Prostate gland (tissue), 2 donors: ENCODE results near the gene NPY1R.

Experiments
- CTCF ChIP-seq, 4 experiments: fragments of 200-600 bp in 2 of 4; fragments of 450-650 bp in 2 of 4; sonication (generic) in 2 of 4; IDR thresholded peaks; 1 replicate in 3 of 4; 2 replicates in 1 of 4; pipeline ENCODE4 v1.5.1; 2016 to 2019; ENCODE audit warnings: antibody characterized with exemption in 4 of 4, mild to moderate bottlenecking in 2 of 4, moderate library complexity in 2 of 4
- POLR2A ChIP-seq: fragments of 450-650 bp; IDR thresholded peaks from one replicate; pipeline ENCODE4 v1.6.1; 2016; ENCODE audit warnings: antibody characterized with exemption, mild to moderate bottlenecking
- POLR2AphosphoS5 ChIP-seq: sonication (generic); formaldehyde crosslinking; IDR thresholded peaks from one replicate; pipeline ENCODE4 v1.6.1; 2017; ENCODE audit warnings: antibody characterized with exemption

- TF ChIP-seq CTCF (IDR thresholded peaks at IDR 0.05) (no peak), POLR2AphosphoS5 (no peak), POLR2A (no peak)
Observed at GRCh38 chr4:163279713-163280112, 52.7 kb downstream of the NPY1R start.
